Measurements from ENCODE around the gene ZXDC. TPM values are rescaled to one million over a fixed set of nuclear protein-coding genes. Genes with fewer than 3 reads are reported as not detected.

The ZXDC gene
- total and polyA plus RNA-seq, 9 donors: 14.4 to 47.3 (median 32.7) TPM

- no peak for DNase-seq
- no peak overlapping the region for H3K27ac ChIP-seq
- WGBS, 3 donors: 92 to 99% (median 96%) methylated on average over 6 of the region's 6 CpGs
Observed at GRCh38 chr3:126395846-126396513, 79.7 kb downstream of the ZXDC start.

DNA sequence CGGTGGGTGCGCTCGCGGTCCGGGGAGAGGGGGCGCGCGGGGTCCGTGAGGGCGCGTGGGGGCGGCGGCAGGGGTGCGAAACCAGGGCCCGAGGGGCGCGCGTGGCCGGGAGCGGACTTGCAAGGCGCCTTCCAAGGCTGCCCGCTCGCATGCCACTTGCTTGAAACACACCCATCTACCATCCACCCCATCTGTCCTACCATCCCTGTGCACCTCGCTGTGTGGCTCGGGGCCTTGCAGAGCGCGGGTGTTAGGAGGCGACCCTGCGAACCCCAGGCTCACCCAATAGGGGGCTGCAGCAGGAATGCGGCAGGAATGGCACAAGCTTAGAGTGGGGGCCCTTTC lies 80.7 kb downstream of the ZXDC start:
- no peak for TF ChIP-seq CTCF (IDR thresholded peaks at IDR 0.05)
- TF ChIP-seq POLR2A (IDR thresholded peaks at IDR 0.05): no peak
- TF ChIP-seq EP300 (IDR thresholded peaks at IDR 0.05): no peak
- H3K4me1 ChIP-seq (ENCODE audit: insufficient read depth): peaks cover 3% of the 10 kb centered on the region
- 14 to 23% (median 22%) methylated on average over 22 to 30 of the region's 30 CpGs for WGBS, 3 donors
- DNase-seq: no peak
- H3K4me3 ChIP-seq: peak overlapping the region; percentile 1
- intact Hi-C loops (cut with DNase I): loop anchor here in 2 of 4 donors (5.0 kb wide), 4 partner anchors 133 to 263 kb away; no protein-coding TSS in a partner anchor
- no peaks in the 10 kb centered on the region for H3K27me3 ChIP-seq
- H3K36me3 ChIP-seq: no peaks in the 10 kb centered on the region
- H3K27ac ChIP-seq: no peak overlapping the region
- no peaks in the 10 kb centered on the region for H3K9me3 ChIP-seq

More at GRCh38 chr3:126395846-126396513, 79.7 kb downstream of the ZXDC start:
- intact Hi-C loops (cut with DNase I): loop anchor here in 1 of 4 donors (5.0 kb wide), 1 partner anchor 139 kb away; no protein-coding TSS in a partner anchor
- H3K4me3 ChIP-seq: no peak overlapping the region
- no peaks in the 10 kb centered on the region for H3K27me3 ChIP-seq
- H3K36me3 ChIP-seq: no peaks in the 10 kb centered on the region
- no peak for TF ChIP-seq POLR2A (IDR thresholded peaks at IDR 0.05)
- peaks cover 3% of the 10 kb centered on the region for H3K4me1 ChIP-seq (ENCODE audit: insufficient read depth)
- no peaks in the 10 kb centered on the region for H3K9me3 ChIP-seq

DNA sequence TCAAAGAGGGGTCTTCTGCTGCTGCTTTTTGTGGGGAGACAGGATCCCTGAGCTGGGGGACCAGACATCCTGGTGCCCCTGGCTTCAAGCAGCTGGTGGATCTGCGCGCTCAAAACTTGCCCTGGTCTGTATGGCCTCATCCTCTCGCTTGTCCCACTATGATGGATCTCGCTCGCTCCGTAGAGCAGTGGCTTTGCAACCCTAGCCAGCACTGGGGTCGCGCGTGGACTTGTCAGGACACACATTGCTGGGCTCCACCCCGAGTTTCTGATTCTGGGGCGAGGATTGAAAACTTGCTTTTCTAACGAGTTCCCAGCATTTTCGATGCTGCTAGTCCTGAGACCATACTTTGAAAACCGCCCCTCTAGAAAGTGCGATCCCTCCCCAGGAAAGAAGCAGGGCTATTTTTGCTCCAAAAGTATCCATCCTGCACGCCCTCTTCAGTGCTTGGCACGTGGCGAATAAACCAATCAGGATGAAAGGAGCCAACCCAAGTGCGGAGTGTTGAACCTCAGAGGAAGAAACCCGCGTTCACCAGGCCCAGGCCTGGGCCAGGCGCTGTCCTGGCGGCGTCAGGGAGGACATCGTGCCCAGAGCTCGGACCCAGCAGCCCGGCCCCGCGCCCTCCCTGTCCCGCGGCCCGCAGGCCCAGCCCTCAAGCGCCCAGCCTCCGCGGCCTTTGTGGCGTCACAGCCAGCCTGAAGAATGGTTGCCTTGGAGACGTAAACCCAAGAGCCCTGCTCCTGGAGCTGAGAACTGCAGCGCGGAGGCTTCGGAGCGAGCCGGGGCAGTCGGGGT lies 81.3 kb downstream of the ZXDC start, which contains the start of gene CFAP100:
Gene CFAP100, plus strand, starts transcription at position 731 of the 798 bp plus-strand sequence. CDS start 1,092 bp downstream, outside the sequence.
- WGBS, 3 donors: 35 to 45% (median 45%) methylated on average over 36 to 43 of the region's 43 CpGs
- H3K36me3 ChIP-seq: no peaks in the 10 kb centered on the region
- peak within 1 kb of the TSS; percentile 1 for H3K4me3 ChIP-seq
- no peaks in the 10 kb centered on the region for H3K9me3 ChIP-seq
- DNase-seq: peak; percentile 43 to 74 (median 59)
- intact Hi-C loops (cut with DNase I): loop anchor here in 2 of 4 donors (5.0 kb wide), 3 partner anchors 132 to 262 kb away; no protein-coding TSS in a partner anchor
- H3K27ac ChIP-seq: no peak within 1 kb of the TSS
- no peak for TF ChIP-seq CTCF (IDR thresholded peaks at IDR 0.05)
- no peak for TF ChIP-seq POLR2A (IDR thresholded peaks at IDR 0.05)
- no peak for TF ChIP-seq EP300 (IDR thresholded peaks at IDR 0.05)
- H3K4me1 ChIP-seq (ENCODE audit: insufficient read depth): peaks cover 4% of the 10 kb centered on the region
- no peaks in the 10 kb centered on the region for H3K27me3 ChIP-seq

GRCh38 chr3:126393563-126393962 lies 82.1 kb downstream of the ZXDC start:
- H3K36me3 ChIP-seq: no peaks in the 10 kb centered on the region
- H3K27me3 ChIP-seq: no peaks in the 10 kb centered on the region
- no peak for DNase-seq
- no peak overlapping the region for H3K27ac ChIP-seq
- intact Hi-C loops (cut with DNase I): loop anchor here in 2 of 4 donors (5.0 kb wide), 3 partner anchors 131 to 261 kb away; no protein-coding TSS in a partner anchor
- 91 to 95% (median 95%) methylated on average over 4 of the region's 4 CpGs for WGBS, 3 donors
- TF ChIP-seq EP300 (IDR thresholded peaks at IDR 0.05) (no peak), CTCF (IDR thresholded peaks at IDR 0.05) (no peak), POLR2A (IDR thresholded peaks at IDR 0.05) (no peak)
- H3K4me1 ChIP-seq (ENCODE audit: insufficient read depth): peaks cover 7% of the 10 kb centered on the region
- no peaks in the 10 kb centered on the region for H3K9me3 ChIP-seq
- no peak overlapping the region for H3K4me3 ChIP-seq

All from ovary (tissue), 9 donors.